ENCODE results near the gene C3orf18.
A peak's percentile ranks its signal among the peaks of the same experiment; 100 is the strongest.

Gene C3orf18

GRCh38 chr3:50577348-50577747, 9.8 kb upstream of the C3orf18 start:
- no peak for DNase-seq

- DNase-seq: no peak
Observed at GRCh38 chr3:50575372-50575771, 7.8 kb upstream of the C3orf18 start.

GRCh38 chr3:50574444-50574831, 6.9 kb upstream of the C3orf18 start:
- peak; percentile 35 for DNase-seq

- peak; percentile 88 for DNase-seq
Observed at GRCh38 chr3:50573566-50574443, 6.3 kb upstream of the C3orf18 start.

- peak; percentile 60 for DNase-seq
Observed at GRCh38 chr3:50572801-50573371, 5.3 kb upstream of the C3orf18 start.

GRCh38 chr3:50572158-50572557, 4.6 kb upstream of the C3orf18 start:
- DNase-seq: peak; percentile 85

- DNase-seq: no peak
Observed at GRCh38 chr3:50571486-50571885, 3.9 kb upstream of the C3orf18 start.

- no peak for DNase-seq
Observed at GRCh38 chr3:50570508-50571279, 3.1 kb upstream of the C3orf18 start.

GRCh38 chr3:50568947-50569749, 1.6 kb upstream of the C3orf18 start, which contains the start of gene HEMK1:
Gene HEMK1 (plus strand): TSS chr3:50569522. CDS start chr3:50571105, 1,583 bp downstream.
- DNase-seq: peak; percentile 93

- DNase-seq: no peak
Observed at GRCh38 chr3:50567011-50567385, 549 bp downstream of the C3orf18 start.

GRCh38 chr3:50564321-50564720, 3.2 kb downstream of the C3orf18 start:
- DNase-seq: no peak

GRCh38 chr3:50563867-50564266, 3.7 kb downstream of the C3orf18 start:
- no peak for DNase-seq

- no peak for DNase-seq
Observed at GRCh38 chr3:50562861-50563260, 4.7 kb downstream of the C3orf18 start.

- DNase-seq: no peak
Observed at GRCh38 chr3:50559702-50560101, 7.8 kb downstream of the C3orf18 start.

GRCh38 chr3:50557915-50558314, 9.6 kb downstream of the C3orf18 start:
- DNase-seq: no peak

GRCh38 chr3:50557106-50557505, 10.4 kb downstream of the C3orf18 start:
- DNase-seq: no peak

- DNase-seq: no peak
Observed at GRCh38 chr3:50554553-50554952, 13.0 kb downstream of the C3orf18 start.

- no peak for DNase-seq
Observed at GRCh38 chr3:50552598-50552997, 14.9 kb downstream of the C3orf18 start.

- no peak for DNase-seq
Observed at GRCh38 chr3:50551681-50552435, 15.7 kb downstream of the C3orf18 start.

- no peak for DNase-seq
Observed at GRCh38 chr3:50551054-50551659, 16.4 kb downstream of the C3orf18 start.

GRCh38 chr3:50550079-50550736, 17.3 kb downstream of the C3orf18 start:
- DNase-seq: peak; percentile 47

All from CD4-positive, alpha-beta T cell treated with Interleukin-15 for 1 hour (primary cell).